K562 (cell line): ENCODE data around the gene HOXB5. TPM values are rescaled to one million over a fixed set of nuclear protein-coding genes. Genes with fewer than 3 reads are reported as not detected.

Experiments
- ARID3A ChIP-seq: IDR thresholded peaks from 2 replicates; pipeline ENCODE4 v1.6.1; 2012; ENCODE audit warnings: low read depth, low read length, improper control_type of control experiment, borderline replicate concordance
- CC2D1A ChIP-seq: fragments of 450-650 bp; IDR thresholded peaks from 2 replicates; pipeline ENCODE4 v1.6.1; 2017; ENCODE audit warnings: mild to moderate bottlenecking
- EHMT2 ChIP-seq: fragments of 450-650 bp; IDR thresholded peaks from 2 replicates; pipeline ENCODE4 v1.6.1; 2018; ENCODE audit warnings: antibody characterized with exemption
- ELF1 ChIP-seq: fragments of 200-800 bp; sonication (Bioruptor generic); IDR thresholded peaks from 2 replicates; pipeline ENCODE4 v1.6.1; 2016; ENCODE audit warnings: missing genetic modification characterization, missing compliant biosample characterization
- HDAC1 ChIP-seq, 2 experiments: fragments of 450-650 bp; IDR thresholded peaks; 2 replicates each; pipeline ENCODE4 v1.6.1; 2016 to 2017; ENCODE audit warnings: inconsistent platforms in 1 of 2, mild to moderate bottlenecking in 1 of 2, moderate library complexity in 1 of 2
- HIVEP1 ChIP-seq: fragments of 250-450 bp; sonication (Bioruptor Pico); IDR thresholded peaks from 2 replicates; pipeline ENCODE4 v1.4.0; 2020; ENCODE audit warnings: mild to moderate bottlenecking
- MNT ChIP-seq, 2 experiments: fragments of 450-650 bp; conservative IDR thresholded peaks; 2 replicates each; pipeline ENCODE4 v1.6.1; 2017; ENCODE audit warnings: mild to moderate bottlenecking in 2 of 2, moderate library complexity in 2 of 2
- MTF1 ChIP-seq: fragments of 250-450 bp; sonication (Bioruptor Pico); IDR thresholded peaks from 2 replicates; pipeline ENCODE4 v1.9.0; 2021; ENCODE audit warnings: moderate library complexity, mild to moderate bottlenecking, inconsistent platforms, borderline replicate concordance
- NCOA4 ChIP-seq: fragments of 450-650 bp; IDR thresholded peaks from 2 replicates; pipeline ENCODE4 v1.6.1; 2018; ENCODE audit warnings: mild to moderate bottlenecking; ENCODE audit not compliant: partially characterized antibody
- NEUROD1 ChIP-seq: fragments of 150-350 bp; IDR thresholded peaks from 2 replicates; pipeline ENCODE4 v1.6.1; 2014; ENCODE audit warnings: borderline replicate concordance, low read length, low read depth; ENCODE audit not compliant: partially characterized antibody
- OTX1 ChIP-seq: fragments of 450-650 bp; formaldehyde crosslinking; IDR thresholded peaks from 2 replicates; pipeline ENCODE4 v1.4.0; 2022; ENCODE audit warnings: mild to moderate bottlenecking
- POLR2G ChIP-seq: fragments of 200-400 bp; formaldehyde crosslinking; IDR thresholded peaks from 2 replicates; pipeline ENCODE4 v1.6.1; 2017; ENCODE audit warnings: low read depth, mild to moderate bottlenecking, antibody characterized with exemption, low read length, moderate library complexity
- RBM22 ChIP-seq: fragments of 200-400 bp; formaldehyde crosslinking; IDR thresholded peaks from 2 replicates; pipeline ENCODE4 v1.6.1; 2018; ENCODE audit warnings: low read length, low read depth; ENCODE audit not compliant: poor library complexity, severe bottlenecking
- TAF1 ChIP-seq: IDR thresholded peaks from 2 replicates; pipeline ENCODE4 v1.6.1; 2011; ENCODE audit warnings: mild to moderate bottlenecking, low read length, moderate library complexity; ENCODE audit not compliant: insufficient read depth, control insufficient read depth, severe bottlenecking; ENCODE audit errors: extremely low read depth
- ZMIZ1 ChIP-seq, 2 experiments: fragments of 150-350 bp in 1 of 2; IDR thresholded peaks; 2 replicates each; pipeline ENCODE4 v1.6.1; 2012 to 2016; ENCODE audit warnings: low read depth in 2 of 2, low read length in 2 of 2, mild to moderate bottlenecking in 1 of 2, moderate library complexity in 1 of 2
- ZNF212 ChIP-seq: fragments of 450-650 bp; formaldehyde crosslinking; IDR thresholded peaks from 2 replicates; pipeline ENCODE4 v1.4.0; 2020; ENCODE audit warnings: mild to moderate bottlenecking
- ZNF449 ChIP-seq: fragments of 250-450 bp; sonication (Bioruptor Pico); IDR thresholded peaks from 2 replicates; pipeline ENCODE4 v1.8.0; 2022; ENCODE audit warnings: moderate library complexity, mild to moderate bottlenecking, inconsistent platforms
- polyA plus RNA-seq, 8 experiments: library from polyadenylated mRNA; depleted of rRNA in 4 of 8; stranded (reverse) in 5 of 8; unstranded in 3 of 8; fragments of >200 nt; fragmentation: Nextera tagmentation in 2 of 8; fragmentation: Illumina TruSeq in 1 of 8; extraction: Ambion mirVana in 2 of 8; extraction: Trizol in 1 of 8; gene quantifications; 2 replicates each; pipeline versions ENCODE4 v1.2.1 to v1.2.3, GENCODE V29; 2011 to 2014; ENCODE audit warnings: inconsistent platforms in 1 of 8, missing spikeins in 1 of 8
- total RNA-seq, 7 experiments: library from RNA; depleted of rRNA in 6 of 7; stranded (reverse); fragments of >200 nt in 6 of 7; fragmentation: Illumina TruSeq in 2 of 7; extraction: Trizol in 2 of 7; gene quantifications; 2 replicates each; pipeline versions ENCODE4 v1.2.1 to v1.2.3, GENCODE V29; 2011 to 2021; ENCODE audit warnings: low replicate concordance in 1 of 7

Gene HOXB5
- total and polyA plus RNA-seq, 9 of the 15 experiments (the other 6 are each of a cell fraction or from before 2014, with no cell fraction given): 0.24 to 2.7 (median 0.65) TPM

- TF ChIP-seq NCOA4 (no peak), ELF1 (tag) (peak; percentile 82), OTX1 (CRISPR knock-in tag) (peak; percentile 91), CC2D1A (peak; percentile 55; the same call in 1 of the 2 replicates), NEUROD1 (peak; percentile 96), RBM22 (peak; percentile 33), ZNF212 (CRISPR knock-in tag) (peak; percentile 68; the same call in 1 of the 2 replicates), HIVEP1 (CRISPR knock-in tag) (no peak), MNT (conservative IDR thresholded peaks at IDR 0.05) (0 out of 4 replicates have a peak, but pooled peaks of 1 of the 2 experiments have one; percentile 35), HDAC1 (IDR thresholded peaks at IDR 0.05) (peak; percentile 17 to 86; a peak in 2 of 4 replicates), ARID3A (peak; percentile 76; the same call in 1 of the 2 replicates), TAF1 (peak; percentile 81), ZNF449 (peak; percentile 64; the same call in 1 of the 2 replicates), EHMT2 (peak; percentile 55; the same call in 1 of the 2 replicates), POLR2G (peak; percentile 41; the same call in 1 of the 2 replicates), MTF1 (CRISPR knock-in tag) (no peak), ZMIZ1 (IDR thresholded peaks at IDR 0.05; ENCODE audit: low read depth in 2 of 2, low read length in 2 of 2) (no peak)
Measured at GRCh38 chr17:48555258-48556228, 38.0 kb downstream of the HOXB5 start (continued).
